IMR-90 (cell line): ENCODE data around the gene RAB39B. TPM values are rescaled to one million over a fixed set of nuclear protein-coding genes. Genes with fewer than 3 reads are reported as not detected.

Source experiments
- ATAC-seq: fragments of 200-7000 bp; cut with Tn5 transposase; 2 replicates; pipeline ENCODE4 v1.9.1; 2020; ENCODE audit warnings: low read depth, mild to moderate bottlenecking, moderate library complexity
- BruUV-seq: library from RNA; stranded (reverse); fragments of 400-500 nt; replicated peaks from 2 replicates; lab custom pipeline; 2021; lab: Mats Ljungman, UMichigan
- CTCF ChIA-PET: fragments of 300-600 bp; formaldehyde crosslinking; extraction: SDS; loops from one replicate; lab custom pipeline; 2021; ENCODE audit warnings: antibody characterized with exemption; lab: Yijun Ruan, JAX
- POLR2A ChIA-PET: fragments of 300-600 bp; sonication (Branson Sonifier 250); formaldehyde crosslinking; loops from one replicate; lab custom pipeline; 2022; ENCODE audit warnings: antibody characterized with exemption; ENCODE audit not compliant: unreplicated experiment; lab: Charles Lee
- DNase-seq: peaks from one replicate; pipeline ENCODE4 v3.0.0; 2013
- H2AFZ ChIP-seq: replicated peaks from 2 replicates; pipeline ENCODE3; 2013; ENCODE audit warnings: low read length, mild to moderate bottlenecking; ENCODE audit not compliant: poor library complexity
- H2AK5ac ChIP-seq: 2 replicates; pipeline ENCODE4 v1.6.1; 2013; ENCODE audit warnings: low read depth, low read length, inconsistent platforms
- H2AK9ac ChIP-seq: replicated peaks from 2 replicates; pipeline ENCODE3; 2013; ENCODE audit warnings: mild to moderate bottlenecking, low read depth, low read length, moderate library complexity; ENCODE audit not compliant: poor library complexity
- H2BK120ac ChIP-seq: 2 replicates; pipeline ENCODE4 v1.6.1; 2013; ENCODE audit warnings: low read depth, low read length, inconsistent platforms
- H2BK15ac ChIP-seq: 3 replicates; pipeline ENCODE4 v1.6.1; 2013; ENCODE audit warnings: low read depth, low read length, inconsistent platforms
- H2BK20ac ChIP-seq: 2 replicates; pipeline ENCODE4 v1.6.1; 2013; ENCODE audit warnings: low read depth, mild to moderate bottlenecking, inconsistent platforms, low read length, moderate library complexity
- H2BK5ac ChIP-seq: 2 replicates; pipeline ENCODE4 v1.6.1; 2013; ENCODE audit warnings: mild to moderate bottlenecking, low read depth, low read length, inconsistent platforms; ENCODE audit not compliant: poor library complexity, severe bottlenecking
- H3K14ac ChIP-seq: replicated peaks from 2 replicates; pipeline ENCODE4 v1.6.1; 2013; ENCODE audit warnings: low read depth, low read length, inconsistent platforms
- H3K18ac ChIP-seq: 2 replicates; pipeline ENCODE4 v1.6.1; 2013; ENCODE audit warnings: low read depth, low read length, control low read depth
- H3K23ac ChIP-seq: 2 replicates; pipeline ENCODE4 v1.6.1; 2013; ENCODE audit warnings: low read depth, low read length, inconsistent platforms
- H3K27ac ChIP-seq: 2 replicates; pipeline ENCODE4 v1.5.1; 2013; ENCODE audit warnings: mild to moderate bottlenecking, control low read depth, low read length; ENCODE audit not compliant: insufficient read depth
- H3K27me3 ChIP-seq: 2 replicates; pipeline ENCODE4 v1.6.1; 2013; ENCODE audit warnings: low read length; ENCODE audit not compliant: control insufficient read depth, insufficient read depth
- H3K36me3 ChIP-seq: 2 replicates; pipeline ENCODE4 v1.6.1; 2013; ENCODE audit warnings: low read length, mixed read lengths; ENCODE audit not compliant: control insufficient read depth, insufficient read depth
- H3K4ac ChIP-seq: 2 replicates; pipeline ENCODE4 v1.6.1; 2013; ENCODE audit warnings: low read depth, low read length, inconsistent platforms
- H3K4me1 ChIP-seq: 2 replicates; pipeline ENCODE4 v1.6.1; 2013; ENCODE audit warnings: low read length, mixed read lengths; ENCODE audit not compliant: control insufficient read depth, insufficient read depth
- H3K4me2 ChIP-seq: 2 replicates; pipeline ENCODE4 v1.6.1; 2013; ENCODE audit warnings: low read depth, mild to moderate bottlenecking, control low read depth, low read length, moderate library complexity
- H3K4me3 ChIP-seq: 2 replicates; pipeline ENCODE4 v1.5.1; 2013; ENCODE audit warnings: low read depth, mild to moderate bottlenecking, control low read depth, low read length, moderate library complexity; ENCODE audit not compliant: insufficient read depth
- H3K56ac ChIP-seq: 2 replicates; pipeline ENCODE4 v1.6.1; 2013; ENCODE audit warnings: low read length, inconsistent platforms; ENCODE audit not compliant: insufficient read depth; ENCODE audit errors: extremely low read depth
- H3K79me1 ChIP-seq, 2 experiments: 2 replicates each; pipeline ENCODE4 v1.6.1; 2013; ENCODE audit warnings: low read length in 2 of 2, inconsistent platforms in 1 of 2, low read depth in 1 of 2
- H3K9ac ChIP-seq: 2 replicates; pipeline ENCODE4 v1.6.1; 2013; ENCODE audit warnings: low read depth, low read length, control low read depth
- H3K9me1 ChIP-seq: 2 replicates; pipeline ENCODE4 v1.6.1; 2013; ENCODE audit warnings: low read length, inconsistent platforms; ENCODE audit not compliant: insufficient read depth
- H3K9me3 ChIP-seq: 2 replicates; pipeline ENCODE4 v1.6.1; 2013; ENCODE audit warnings: low read length; ENCODE audit not compliant: control insufficient read depth, insufficient read depth
- H4K20me1 ChIP-seq: 2 replicates; pipeline ENCODE4 v1.6.1; 2013; ENCODE audit warnings: low read length, inconsistent platforms; ENCODE audit not compliant: insufficient read depth
- H4K5ac ChIP-seq: 2 replicates; pipeline ENCODE4 v1.6.1; 2013; ENCODE audit warnings: mild to moderate bottlenecking, low read depth, low read length, control low read depth
- H4K8ac ChIP-seq, 2 experiments: 2 replicates each; pipeline ENCODE4 v1.6.1; 2013; ENCODE audit warnings: low read depth in 2 of 2, low read length in 2 of 2, control low read depth in 1 of 2, inconsistent platforms in 1 of 2
- H4K91ac ChIP-seq: 2 replicates; pipeline ENCODE4 v1.6.1; 2013; ENCODE audit warnings: low read depth, low read length, inconsistent platforms; ENCODE audit not compliant: insufficient read depth
- POLR2A ChIP-seq: IDR thresholded peaks from 2 replicates; pipeline ENCODE4 v1.6.1; 2012; ENCODE audit warnings: mild to moderate bottlenecking, low read depth, low read length
- dilution Hi-C: fragments of 300-500 bp; cut with HindIII; formaldehyde crosslinking; loops from one replicate; pipeline ENCODE4 v1.14.3; 2018; ENCODE audit warnings: low sequenced_read_pairs; ENCODE audit not compliant: unreplicated experiment
- in situ Hi-C: fragments of 300-500 bp; cut with MboI; formaldehyde crosslinking; loops from 3 replicates; pipeline ENCODE4 v1.14.3; 2019; ENCODE audit warnings: low sequenced_read_pairs, inconsistent platforms, mixed read lengths
- intact Hi-C: fragments of 100-400 bp; cut with micrococcal nuclease; formaldehyde crosslinking; loops from 2 replicates; pipeline ENCODE4 v1.10.0; 2022
- polyA plus RNA-seq, 3 experiments: library from polyadenylated mRNA; depleted of rRNA; stranded (reverse); fragments of >200 nt; gene quantifications; 2 replicates each; pipeline ENCODE4 v1.2.3, GENCODE V29; 2012; ENCODE audit warnings: low replicate concordance in 1 of 3
- total RNA-seq: library from RNA; depleted of rRNA; stranded (reverse); fragments of >200 nt; gene quantifications from 2 replicates; pipeline ENCODE4 v1.2.3, GENCODE V29; 2012

Gene RAB39B
- total and polyA plus RNA-seq, 2 of the 4 experiments (the other 2 are of a cell fraction): 0.29 to 0.54 TPM

- Histone ChIP-seq H3K9me1 (no peaks in the 10 kb centered on the region), H2AK5ac (no peak overlapping the region), H2BK20ac (no peak overlapping the region), H3K4me2 (no peak overlapping the region), H2AK9ac (no peak overlapping the region), H2BK5ac (no peak overlapping the region), H3K27ac (no peak overlapping the region), H3K18ac (no peak overlapping the region), H4K20me1 (no peaks in the 10 kb centered on the region; the same call in 1 of the 2 replicates), H3K36me3 (peaks cover 6% of the 10 kb centered on the region), H3K9ac (no peak overlapping the region), H2BK120ac (no peak overlapping the region), H3K4ac (no peak overlapping the region), H3K4me3 (no peak overlapping the region), H2AFZ (no peak overlapping the region), H3K27me3 (no peaks in the 10 kb centered on the region), H3K23ac (no peak overlapping the region), H3K9me3 (no peaks in the 10 kb centered on the region), H2BK15ac (no peak overlapping the region), H3K79me1 (peaks cover 0 to 3% of the 10 kb centered on the region in 2 experiments; a peak in 2 of 4 replicates), H3K56ac (no peak overlapping the region), H3K4me1 (0 out of 2 replicates have a peak, but pooled peaks cover 1% of the 10 kb centered on the region), H4K8ac (no peak overlapping the region), H4K5ac (no peak overlapping the region), H3K14ac (no peak overlapping the region), H4K91ac (no peak overlapping the region)
- ChIA-PET CTCF (no interaction called here), POLR2A (no interaction called here)
- DNase-seq (no peak), ATAC-seq (no peak)
- in situ Hi-C loops: no loop called here
- TF ChIP-seq POLR2A: no peak
- intact Hi-C loops: no loop called here
- dilution Hi-C loops: no loop called here
- BruUV-seq: no TSS peak
These were observed 33.1 kb downstream of the RAB39B start for GRCh38 chrX:155231163-155231562.
